Tibial artery (tissue), 4 donors: ENCODE measurements around the gene NLRC5.
A peak's percentile ranks its signal among the peaks of the same experiment; 100 is the strongest.
"Not testable (repeated sequence)": the region's sequence is repeated elsewhere in the genome, so short reads cannot be mapped to it uniquely, and the experiment has no call there.

ENCODE experiments used
- DNase-seq, 2 donors: peaks; one replicate each; pipeline ENCODE4 v3.0.0-alpha.2; 2019
- H3K27ac ChIP-seq, 2 donors: fragments of 200-600 bp; sonication (generic) in 1 of 2; 1 replicate in 1 of 2; 2 replicates in 1 of 2; pipeline ENCODE4 v1.5.1; 2018 to 2019; ENCODE audit warnings: mild to moderate bottlenecking in 1 of 2
- H3K27me3 ChIP-seq, 2 donors: fragments of 200-600 bp; sonication (generic) in 1 of 2; one replicate each; pipeline versions ENCODE4 v1.5.1 to v1.6.0; 2016 to 2019
- H3K36me3 ChIP-seq, 3 donors: fragments of 200-600 bp; sonication (generic) in 2 of 3; one replicate each; pipeline ENCODE4 v1.5.1; 2016 to 2019; ENCODE audit warnings: mild to moderate bottlenecking in 2 of 3
- H3K4me1 ChIP-seq, 4 donors: fragments of 200-600 bp; sonication (generic) in 2 of 4; 1 replicate in 3 of 4; 2 replicates in 1 of 4; pipeline ENCODE4 v1.5.1; 2016 to 2019
- H3K4me3 ChIP-seq, 2 donors: fragments of 200-600 bp; sonication (generic) in 1 of 2; 1 replicate in 1 of 2; 2 replicates in 1 of 2; pipeline ENCODE4 v1.5.1; 2018 to 2019; ENCODE audit warnings: mild to moderate bottlenecking in 2 of 2
- H3K9me3 ChIP-seq, 3 donors: fragments of 200-600 bp; sonication (generic) in 1 of 3; one replicate each; pipeline ENCODE4 v1.5.1; 2016 to 2019
- CTCF ChIP-seq, 2 experiments: fragments of 200-600 bp in 1 of 2; fragments of 450-650 bp in 1 of 2; IDR thresholded peaks; one replicate each; pipeline ENCODE4 v1.5.1; 2017 to 2019; ENCODE audit warnings: antibody characterized with exemption in 2 of 2, mild to moderate bottlenecking in 1 of 2, moderate library complexity in 1 of 2
- intact Hi-C: fragments of 100-400 bp; cut with DNase I; formaldehyde crosslinking; loops from one replicate; pipeline ENCODE4 v1.15.0; 2023; ENCODE audit warnings: low total_unique reads

The NLRC5 gene

GRCh38 chr16:56990407-56991286 is 1.3 kb downstream of the NLRC5 start:
- Histone ChIP-seq H3K36me3 (no peaks in the 10 kb centered on the region), H3K9me3 (no peaks in the 10 kb centered on the region), H3K4me3 (peak overlapping the region; percentile 70 to 80), H3K27me3 (no peaks in the 10 kb centered on the region), H3K4me1 (peaks cover 0 to 50% (median 28%) of the 10 kb centered on the region in 4 donors), H3K27ac (peak overlapping the region; percentile 90 to 91)
- intact Hi-C loops = no loop called here
- TF ChIP-seq CTCF (IDR thresholded peaks at IDR 0.05) = no peak
- DNase-seq = peak in 1 of 2 donors; percentile 12

- H3K27ac ChIP-seq, DNase-seq, H3K4me3 ChIP-seq, intact Hi-C loops, H3K9me3 ChIP-seq, H3K27me3 ChIP-seq, H3K36me3 ChIP-seq: not testable (repeated sequence)
- H3K4me1 ChIP-seq = peaks cover 0 to 42% (median 26%) of the 10 kb centered on the region in 4 donors
These were observed 3.1 kb downstream of the NLRC5 start for GRCh38 chr16:56992431-56992830.

GRCh38 chr16:56993204-56993603 is 3.8 kb downstream of the NLRC5 start:
- Histone ChIP-seq H3K36me3 (no peaks in the 10 kb centered on the region), H3K4me3 (no peak overlapping the region), H3K9me3 (no peaks in the 10 kb centered on the region), H3K27me3 (no peaks in the 10 kb centered on the region), H3K4me1 (peaks cover 0 to 36% (median 25%) of the 10 kb centered on the region in 4 donors), H3K27ac (no peak overlapping the region)
- intact Hi-C loops = no loop called here
- TF ChIP-seq CTCF (IDR thresholded peaks at IDR 0.05) = no peak
- DNase-seq = no peak

- Histone ChIP-seq H3K4me3 (no peak overlapping the region), H3K4me1 (peaks cover 0 to 31% (median 20%) of the 10 kb centered on the region in 4 donors), H3K27me3 (no peaks in the 10 kb centered on the region), H3K27ac (no peak overlapping the region), H3K9me3 (no peaks in the 10 kb centered on the region), H3K36me3 (no peaks in the 10 kb centered on the region)
- intact Hi-C loops = no loop called here
- DNase-seq = no peak
- TF ChIP-seq CTCF (IDR thresholded peaks at IDR 0.05) = no peak
These were observed 5.0 kb downstream of the NLRC5 start for GRCh38 chr16:56994311-56994710.

- H3K27ac ChIP-seq = no peak overlapping the region
- TF ChIP-seq CTCF (IDR thresholded peaks at IDR 0.05) = no peak
These were observed 5.9 kb downstream of the NLRC5 start for GRCh38 chr16:56995136-56995805.

GRCh38 chr16:56997264-56997663 is 7.9 kb downstream of the NLRC5 start:
- no peak overlapping the region for H3K4me3 ChIP-seq
- TF ChIP-seq CTCF (IDR thresholded peaks at IDR 0.05) = no peak
- H3K27me3 ChIP-seq = no peaks in the 10 kb centered on the region
- peaks cover 0 to 30% (median 28%) of the 10 kb centered on the region in 4 donors for H3K4me1 ChIP-seq
- no peak for DNase-seq
- H3K27ac ChIP-seq = no peak overlapping the region
- intact Hi-C loops = no loop called here
- no peaks in the 10 kb centered on the region for H3K9me3 ChIP-seq
- H3K36me3 ChIP-seq = no peaks in the 10 kb centered on the region

More at GRCh38 chr16:56995136-56995805, 5.9 kb downstream of the NLRC5 start:
- peaks cover 0 to 36% (median 26%) of the 10 kb centered on the region in 4 donors for H3K4me1 ChIP-seq
- no peaks in the 10 kb centered on the region for H3K36me3 ChIP-seq
- DNase-seq = no peak
- intact Hi-C loops = no loop called here
- H3K4me3 ChIP-seq = no peak overlapping the region
- no peaks in the 10 kb centered on the region for H3K9me3 ChIP-seq
- no peaks in the 10 kb centered on the region for H3K27me3 ChIP-seq
